ENCODE measurements around the gene P4HTM.

GRCh38 chr3:49013738-49014660, 24.0 kb downstream of the P4HTM start:
- peak; percentile 60 for TF ChIP-seq CTCF (IDR thresholded peaks at IDR 0.05; ENCODE audit: borderline replicate concordance, extremely low read depth, low read length, poor library complexity, severe bottlenecking)
- TF ChIP-seq EZH2 (IDR thresholded peaks at IDR 0.05; ENCODE audit: borderline replicate concordance, low read depth, low read length, severe bottlenecking) = no peak

All from DND-41 (cell line).